Measurements from ENCODE around the gene HOXC4.
A peak's percentile ranks its signal among the peaks of the same experiment; 100 is the strongest.
"Not testable (repeated sequence)": the region's sequence is repeated elsewhere in the genome, so short reads cannot be mapped to it uniquely, and the experiment has no call there.

The HOXC4 gene

GRCh38 chr12:54058128-54058768 is 4.6 kb downstream of the HOXC4 start:
- DNase-seq (ENCODE audit: low read depth in 3 of 3) = no peak

- no peak for DNase-seq (ENCODE audit: low read depth in 3 of 3)
These were observed 6.0 kb downstream of the HOXC4 start for GRCh38 chr12:54059668-54060067.

GRCh38 chr12:54060174-54060974 is 6.7 kb downstream of the HOXC4 start:
- no peak for DNase-seq (ENCODE audit: low read depth in 3 of 3)

- no peak for DNase-seq (ENCODE audit: low read depth in 3 of 3)
These were observed 7.5 kb downstream of the HOXC4 start for GRCh38 chr12:54060975-54061778.

- no peak for DNase-seq (ENCODE audit: low read depth in 3 of 3)
These were observed 12.0 kb downstream of the HOXC4 start for GRCh38 chr12:54065677-54066076.

GRCh38 chr12:54066408-54066807 is 12.8 kb downstream of the HOXC4 start:
- no peak for DNase-seq (ENCODE audit: low read depth in 3 of 3)

GRCh38 chr12:54068418-54069070 is 14.9 kb downstream of the HOXC4 start:
- no peak for DNase-seq (ENCODE audit: low read depth in 3 of 3)

GRCh38 chr12:54071942-54072341 is 18.3 kb downstream of the HOXC4 start:
- no peak for DNase-seq (ENCODE audit: low read depth in 3 of 3)

GRCh38 chr12:54074308-54074707 is 20.7 kb downstream of the HOXC4 start:
- no peak for DNase-seq (ENCODE audit: low read depth in 3 of 3)

GRCh38 chr12:54075409-54075808 is 21.8 kb downstream of the HOXC4 start:
- DNase-seq (ENCODE audit: low read depth in 3 of 3) = no peak

- DNase-seq (ENCODE audit: low read depth in 3 of 3) = no peak
These were observed 22.3 kb downstream of the HOXC4 start for GRCh38 chr12:54075974-54076373.

GRCh38 chr12:54077843-54078242 is 24.2 kb downstream of the HOXC4 start:
- not testable (repeated sequence) for DNase-seq (ENCODE audit: low read depth in 3 of 3)

GRCh38 chr12:54079115-54079514 is 25.5 kb downstream of the HOXC4 start:
- DNase-seq (ENCODE audit: low read depth in 3 of 3) = not testable (repeated sequence)

GRCh38 chr12:54080008-54080924 is 26.6 kb downstream of the HOXC4 start:
- not testable (repeated sequence) for DNase-seq (ENCODE audit: low read depth in 3 of 3)

- DNase-seq (ENCODE audit: low read depth in 3 of 3) = peak in 1 of 3 experiments; percentile 5
These were observed 27.4 kb downstream of the HOXC4 start for GRCh38 chr12:54081053-54081514.

- DNase-seq (ENCODE audit: low read depth in 3 of 3) = peak in 1 of 3 experiments; percentile 12
These were observed 28.2 kb downstream of the HOXC4 start for GRCh38 chr12:54081581-54082396.

GRCh38 chr12:54082397-54082892 is 28.8 kb downstream of the HOXC4 start:
- peak in 1 of 3 experiments; percentile 28 for DNase-seq (ENCODE audit: low read depth in 3 of 3)

- DNase-seq (ENCODE audit: low read depth in 3 of 3) = not testable (repeated sequence)
These were observed 34.4 kb downstream of the HOXC4 start for GRCh38 chr12:54088011-54088410.

- not testable (repeated sequence) for DNase-seq (ENCODE audit: low read depth in 3 of 3)
These were observed 35.8 kb downstream of the HOXC4 start for GRCh38 chr12:54089465-54089864.
